MCF 10A (cell line): ENCODE data around the gene NTPCR. TPM values are rescaled to one million over a fixed set of nuclear protein-coding genes. Genes with fewer than 3 reads are reported as not detected.

Experiments used
- BruUV-seq: library from RNA; stranded (reverse); fragments of 400-500 nt; replicated peaks from 2 replicates; lab custom pipeline; 2021; lab: Mats Ljungman, UMichigan
- CTCF ChIA-PET: fragments of 300-600 bp; sonication (Branson Sonifier 250); formaldehyde crosslinking; extraction: SDS; loops from one replicate; lab custom pipeline; 2021; ENCODE audit warnings: antibody characterized with exemption, inconsistent platforms; lab: Yijun Ruan, JAX
- POLR2A ChIA-PET: fragments of 300-600, 350-650 bp; sonication (Branson Sonifier 250); formaldehyde crosslinking; extraction: SDS; loops from one replicate; lab custom pipeline; 2020; ENCODE audit warnings: antibody characterized with exemption, inconsistent platforms; lab: Yijun Ruan, JAX
- DNase-seq: peaks from one replicate; pipeline ENCODE4 v3.0.0-alpha.2; 2018; ENCODE audit not compliant: unreplicated experiment
- H3K27ac Mint-ChIP-seq: one replicate; pipeline ENCODE4 v1.8.0; 2022; ENCODE audit warnings: mild to moderate bottlenecking, low read depth, mixed read lengths; ENCODE audit not compliant: unreplicated experiment
- H3K27me3 Mint-ChIP-seq: one replicate; pipeline ENCODE4 v1.8.0; 2022; ENCODE audit warnings: mixed read lengths; ENCODE audit not compliant: insufficient read depth, unreplicated experiment
- H3K36me3 Mint-ChIP-seq: one replicate; pipeline ENCODE4 v1.8.0; 2022; ENCODE audit warnings: mild to moderate bottlenecking, moderate library complexity, mixed read lengths; ENCODE audit not compliant: insufficient read depth, unreplicated experiment
- H3K4me1 Mint-ChIP-seq: one replicate; pipeline ENCODE4 v1.8.0; 2022; ENCODE audit warnings: mixed read lengths; ENCODE audit not compliant: insufficient read depth, unreplicated experiment
- H3K4me3 Mint-ChIP-seq: one replicate; pipeline ENCODE4 v1.8.0; 2022; ENCODE audit warnings: mild to moderate bottlenecking, moderate library complexity, mixed read lengths; ENCODE audit not compliant: unreplicated experiment
- H3K9me3 Mint-ChIP-seq: one replicate; pipeline ENCODE4 v1.8.0; 2022; ENCODE audit warnings: mixed read lengths; ENCODE audit not compliant: unreplicated experiment
- CTCF ChIP-seq: fragments of 200-600 bp; IDR thresholded peaks from one replicate; pipeline ENCODE4 v1.8.0; 2022; ENCODE audit warnings: antibody characterized with exemption, mild to moderate bottlenecking; ENCODE audit not compliant: unreplicated experiment
- intact Hi-C: fragments of 100-400 bp; cut with micrococcal nuclease; formaldehyde crosslinking; loops from 2 replicates; pipeline ENCODE4 v1.14.1; 2022
- total RNA-seq: library from RNA; stranded (reverse); gene quantifications from 2 replicates; pipeline ENCODE4 v1.2.3, GENCODE V29; 2022

NTPCR gene
- total RNA-seq, 1 experiment from 2014 or later = 129 TPM

DNA sequence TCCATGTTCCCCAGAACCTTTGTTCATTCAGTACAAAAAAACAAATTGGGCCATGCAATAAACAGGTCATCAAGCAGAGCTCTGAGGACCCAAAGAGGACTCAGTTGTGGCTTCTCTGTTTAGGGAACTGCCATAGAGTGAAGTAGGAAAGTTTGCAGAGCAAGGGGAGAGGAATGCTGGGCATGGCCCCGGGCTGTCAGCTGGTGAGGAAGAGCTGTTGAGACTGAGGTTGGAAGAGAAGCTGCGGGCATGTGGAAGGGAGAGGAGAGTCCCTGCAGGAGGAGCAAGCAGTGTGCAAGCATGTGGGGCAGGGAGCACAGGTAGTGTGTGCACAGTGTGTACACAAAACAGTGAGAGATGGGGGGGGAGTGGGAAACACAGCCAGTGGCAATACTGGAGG lies 71.8 kb downstream of the NTPCR start:
- no peak overlapping the region for H3K4me3 Mint-ChIP-seq
- no peak overlapping the region for H3K27ac Mint-ChIP-seq
- intact Hi-C loops = no loop called here
- H3K36me3 Mint-ChIP-seq = peaks cover 21% of the 10 kb centered on the region
- DNase-seq = no peak
- ChIA-PET CTCF (interaction anchor here (0.9 kb wide), 1 partner anchor 11 kb away, joined by 3 read pairs; no protein-coding TSS in a partner anchor), POLR2A (interaction anchor here (0.6 to 1.0 kb wide), 3 partner anchors 69 to 488 kb away, joined by 3 to 4 read pairs (median 3); no protein-coding TSS in a partner anchor)
- H3K4me1 Mint-ChIP-seq = no peaks in the 10 kb centered on the region
- H3K9me3 Mint-ChIP-seq = no peaks in the 10 kb centered on the region
- H3K27me3 Mint-ChIP-seq = no peaks in the 10 kb centered on the region
- TF ChIP-seq CTCF = no peak
- no TSS peak for BruUV-seq

GRCh38 chr1:233024199-233024598 lies 73.8 kb downstream of the NTPCR start:
- peaks cover 15% of the 10 kb centered on the region for H3K36me3 Mint-ChIP-seq
- H3K4me1 Mint-ChIP-seq = no peaks in the 10 kb centered on the region
- H3K27ac Mint-ChIP-seq = no peak overlapping the region
- TF ChIP-seq CTCF = no peak
- no peaks in the 10 kb centered on the region for H3K9me3 Mint-ChIP-seq
- intact Hi-C loops = no loop called here
- DNase-seq = no peak
- no TSS peak for BruUV-seq
- no peaks in the 10 kb centered on the region for H3K27me3 Mint-ChIP-seq
- POLR2A ChIA-PET = interaction anchor here (1.0 to 1.3 kb wide), 2 partner anchors 9 to 89 kb away, joined by 3 to 4 read pairs; no protein-coding TSS in a partner anchor
- CTCF ChIA-PET = interaction anchor here (0.7 to 2.5 kb wide), 4 partner anchors 11 to 393 kb away, joined by 3 to 14 read pairs (median 6); no protein-coding TSS in a partner anchor
- H3K4me3 Mint-ChIP-seq = no peak overlapping the region

DNA sequence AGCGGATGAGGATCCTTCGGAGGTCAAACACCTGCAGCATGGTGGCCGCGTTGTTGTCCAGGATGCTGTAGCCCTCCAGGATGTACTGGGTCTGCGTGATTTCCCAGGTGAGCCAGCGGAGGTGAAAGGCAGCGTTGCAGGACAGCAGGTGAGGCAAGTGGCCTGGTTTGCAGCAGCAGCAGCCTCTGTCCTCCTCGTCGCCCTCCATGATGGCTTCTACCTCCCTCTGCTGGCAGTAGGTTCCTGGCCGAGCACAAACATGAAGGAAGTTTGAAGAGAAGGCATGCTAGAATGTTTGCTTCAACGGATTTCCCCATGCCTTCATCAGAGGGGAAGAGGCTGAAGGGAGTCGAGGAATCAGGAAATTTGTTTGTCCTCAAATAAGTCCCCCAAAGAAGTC lies 74.7 kb downstream of the NTPCR start:
- no peak overlapping the region for H3K27ac Mint-ChIP-seq

More for the DNA sequence above, 74.7 kb downstream of the NTPCR start:
- Mint-ChIP-seq H3K27me3 (no peaks in the 10 kb centered on the region), H3K9me3 (no peaks in the 10 kb centered on the region), H3K4me1 (no peaks in the 10 kb centered on the region), H3K4me3 (no peak overlapping the region), H3K36me3 (peaks cover 7% of the 10 kb centered on the region)
- intact Hi-C loops = loop anchor here (1.0 kb wide), 1 partner anchor 395 kb away; the partner anchor contains the start of gene SIPA1L2
- ChIA-PET POLR2A (interaction anchor here (0.5 to 1.4 kb wide), 5 partner anchors 41 to 560 kb away, joined by 3 to 6 read pairs (median 3); no protein-coding TSS in a partner anchor), CTCF (interaction anchor here (0.7 to 2.5 kb wide), 8 partner anchors 12 to 394 kb away, joined by 3 to 14 read pairs (median 4); no protein-coding TSS in a partner anchor)
- peak; percentile 27 for TF ChIP-seq CTCF
- no TSS peak for BruUV-seq
- DNase-seq = peak; percentile 46
